GM15510 (cell line): ENCODE measurements around the gene MAP3K8.

Experiments used
- POLR2A ChIP-seq: IDR thresholded peaks from 3 replicates; pipeline ENCODE4 v1.6.1; 2011; ENCODE audit warnings: borderline replicate concordance; ENCODE audit not compliant: insufficient read length; ENCODE audit errors: extremely low read depth

Gene MAP3K8

DNA sequence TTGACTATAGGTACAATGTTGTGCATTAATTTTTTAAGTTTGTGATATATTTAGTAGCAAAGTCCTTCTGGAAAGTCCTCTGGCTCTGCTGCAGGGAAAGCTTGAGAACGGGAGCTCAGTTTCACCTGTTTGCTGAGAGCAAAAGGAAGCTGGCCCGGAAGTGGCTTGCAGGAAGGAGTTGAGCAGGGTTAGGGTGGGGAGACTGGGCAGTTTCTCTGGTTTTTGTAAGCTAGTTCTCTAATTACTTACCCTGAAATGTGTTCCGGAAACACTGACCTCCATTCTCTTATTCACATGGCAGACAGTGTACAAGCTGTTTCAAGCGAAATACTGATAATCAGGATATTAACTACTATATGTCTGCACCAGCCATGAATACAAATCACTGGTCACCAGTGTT is 22.3 kb downstream of the MAP3K8 start:
- no peak for TF ChIP-seq POLR2A

DNA sequence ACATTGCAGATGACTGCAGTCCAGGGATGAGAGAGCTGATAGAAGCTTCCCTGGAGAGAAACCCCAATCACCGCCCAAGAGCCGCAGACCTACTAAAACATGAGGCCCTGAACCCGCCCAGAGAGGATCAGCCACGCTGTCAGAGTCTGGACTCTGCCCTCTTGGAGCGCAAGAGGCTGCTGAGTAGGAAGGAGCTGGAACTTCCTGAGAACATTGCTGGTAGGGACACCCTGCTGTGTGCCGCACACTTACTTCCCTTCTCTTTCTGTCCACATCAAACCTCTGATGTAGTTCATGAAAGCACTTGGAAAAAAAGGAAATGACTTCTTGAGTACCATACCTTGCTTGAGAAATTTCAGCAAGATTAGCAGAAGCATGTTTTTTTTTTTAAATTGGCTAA is 25.3 kb downstream of the MAP3K8 start:
- no peak for TF ChIP-seq POLR2A

GRCh38 chr10:30460121-30460520 is 26.1 kb downstream of the MAP3K8 start:
- TF ChIP-seq POLR2A: no peak

DNA sequence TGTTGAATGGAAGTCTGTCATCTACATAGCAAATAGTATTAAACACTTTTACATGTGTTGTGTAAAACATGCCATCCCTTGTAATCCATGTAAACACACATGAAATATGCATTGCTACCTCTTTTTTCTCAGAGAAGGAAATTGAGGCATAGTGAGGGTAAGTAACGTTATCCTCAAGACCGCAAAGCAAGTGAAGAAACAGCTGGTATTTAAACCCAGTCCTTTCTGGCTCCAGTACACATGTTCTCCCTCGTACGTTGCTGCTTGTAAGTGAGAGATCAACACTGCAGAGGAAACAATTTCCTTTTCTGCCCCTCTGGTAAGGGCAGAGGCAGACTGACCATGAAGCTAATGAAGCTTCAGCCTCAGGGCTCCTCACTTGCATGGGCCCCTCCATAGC is 28.5 kb downstream of the MAP3K8 start:
- no peak for TF ChIP-seq POLR2A

GRCh38 chr10:30463944-30464451 is 30.0 kb downstream of the MAP3K8 start:
- no peak for TF ChIP-seq POLR2A

GRCh38 chr10:30464675-30465074 is 30.7 kb downstream of the MAP3K8 start:
- TF ChIP-seq POLR2A: no peak

- TF ChIP-seq POLR2A: no peak
These were observed 32.5 kb downstream of the MAP3K8 start for GRCh38 chr10:30466445-30466844.

GRCh38 chr10:30467651-30468338 is 33.8 kb downstream of the MAP3K8 start:
- no peak for TF ChIP-seq POLR2A

DNA sequence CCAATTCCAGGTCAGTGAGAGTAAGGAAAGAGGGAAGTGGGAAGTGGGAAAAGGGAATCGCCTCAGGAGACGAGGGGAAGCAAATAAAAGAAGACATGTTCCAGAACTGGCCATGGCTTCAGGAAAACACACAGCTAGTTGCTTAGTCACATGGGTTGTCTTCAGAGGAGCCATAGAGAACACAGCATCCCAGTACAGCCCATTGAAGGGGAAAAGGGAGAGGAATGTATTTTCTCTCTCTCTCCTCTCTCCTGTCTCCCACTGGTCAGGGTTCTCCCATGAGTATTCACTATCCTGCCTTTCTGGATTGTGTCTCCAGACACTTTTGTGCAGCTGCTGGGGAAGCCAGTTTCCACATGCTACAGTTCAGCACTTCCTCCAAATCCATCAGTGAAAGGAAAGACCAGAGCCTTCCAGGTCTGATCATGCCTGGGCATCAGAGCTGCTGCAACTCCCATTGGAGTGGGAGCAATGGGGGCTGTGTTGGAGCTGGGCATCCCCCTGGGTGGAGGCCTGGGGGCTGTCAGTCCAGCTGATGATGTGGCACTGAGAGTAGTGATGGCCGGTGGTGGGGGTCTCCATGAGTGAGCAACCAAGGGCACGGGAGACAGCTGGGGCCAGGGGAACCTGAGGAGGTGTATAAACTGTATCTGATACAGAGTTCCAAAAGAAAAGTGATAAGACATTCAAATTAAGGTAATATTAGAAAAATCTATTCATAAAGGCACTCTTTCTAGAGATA is 38.6 kb downstream of the MAP3K8 start:
- TF ChIP-seq POLR2A: no peak

DNA sequence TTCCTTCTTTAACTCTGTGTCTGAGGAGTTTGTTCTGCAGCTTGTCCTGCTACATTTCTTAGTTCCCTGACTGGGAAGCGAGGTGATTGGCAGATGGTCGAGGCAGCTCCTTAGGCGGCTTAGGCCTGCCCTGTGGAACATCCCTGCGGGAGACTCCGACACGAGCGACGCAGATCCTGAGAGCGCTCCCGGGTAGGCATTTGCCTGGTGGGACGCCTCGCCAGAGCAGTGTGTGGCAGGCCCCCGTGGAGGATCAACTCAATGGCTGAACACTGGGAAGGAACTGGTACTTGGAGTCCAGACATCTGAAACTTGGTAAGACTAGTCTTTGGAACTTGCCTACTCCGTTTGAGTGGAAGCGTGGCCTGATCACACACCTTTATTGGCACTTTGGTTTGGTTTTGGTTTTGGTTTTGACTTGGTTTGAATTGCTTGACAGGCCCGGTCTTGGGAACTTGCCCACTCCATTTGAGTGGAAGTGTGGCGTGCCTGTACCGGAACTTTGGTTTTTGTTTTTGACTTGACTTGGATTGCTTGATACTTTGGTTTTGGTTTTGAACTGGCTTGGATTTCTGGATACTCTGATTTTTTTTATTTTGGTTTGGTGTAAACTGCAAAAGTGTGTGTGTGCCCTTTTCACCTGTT is 42.6 kb downstream of the MAP3K8 start:
- no peak for TF ChIP-seq POLR2A

- no peak for TF ChIP-seq POLR2A
These were observed 47.6 kb downstream of the MAP3K8 start for GRCh38 chr10:30481603-30482002.

DNA sequence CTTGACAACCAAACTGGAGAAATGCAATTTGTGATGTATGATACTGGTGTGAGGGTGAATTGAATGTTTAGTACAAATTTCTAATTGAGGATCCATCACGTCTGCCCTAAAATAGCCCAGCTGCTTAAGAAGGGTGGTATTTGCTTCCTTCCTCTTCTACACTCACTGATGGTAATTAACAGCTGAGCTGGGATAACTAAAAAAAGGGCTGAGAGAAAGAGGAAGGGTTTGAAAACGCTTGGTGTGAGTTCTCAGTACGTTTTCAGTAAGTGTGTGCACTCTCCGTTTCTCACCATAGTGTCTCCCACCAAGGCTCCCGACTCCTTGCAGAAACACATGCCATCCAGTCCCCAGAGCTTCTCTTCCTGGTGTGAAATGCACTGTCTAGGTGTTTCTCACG is 54.3 kb downstream of the MAP3K8 start:
- no peak for TF ChIP-seq POLR2A

DNA sequence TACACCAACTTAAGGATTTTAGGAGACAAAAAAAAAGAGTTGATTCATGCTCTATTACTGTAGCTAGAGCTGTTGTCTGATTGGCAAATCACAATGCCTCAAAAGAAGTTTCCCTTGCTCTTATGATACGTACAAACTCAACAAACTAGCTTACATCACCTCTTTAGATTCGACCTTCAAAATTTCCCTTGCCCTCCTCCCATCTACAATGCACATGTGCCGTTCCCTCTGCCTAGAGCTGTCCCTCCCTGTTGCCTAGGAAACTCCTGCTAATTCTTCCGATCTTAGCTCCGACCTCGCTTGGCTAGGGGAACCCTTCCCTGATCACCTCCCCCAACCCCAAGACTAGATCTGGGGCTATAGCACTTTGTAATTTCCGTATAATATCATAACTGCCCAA is 55.4 kb downstream of the MAP3K8 start:
- TF ChIP-seq POLR2A: no peak

- TF ChIP-seq POLR2A: no peak
These were observed 56.5 kb downstream of the MAP3K8 start for GRCh38 chr10:30490289-30491000.
